CD14-positive monocyte (primary cell): ENCODE data around the gene DTX1. TPM values are rescaled to one million over a fixed set of nuclear protein-coding genes. Genes with fewer than 3 reads are reported as not detected.

ENCODE experiments used
- DNase-seq, 3 donors: peaks; one replicate each; pipeline ENCODE4 v3.0.0-alpha.2; 2011 to 2022
- H2AFZ ChIP-seq: 2 replicates; pipeline ENCODE4 v1.6.0; 2012; ENCODE audit warnings: mild to moderate bottlenecking, low read depth, low read length, inconsistent platforms; ENCODE audit not compliant: insufficient read depth, poor library complexity, severe bottlenecking
- H3K27ac ChIP-seq, 2 donors: 1 replicate in 1 of 2; 2 replicates in 1 of 2; pipeline ENCODE4 v1.5.1; 2012 to 2013; ENCODE audit warnings: low read length in 2 of 2, control low read depth in 1 of 2, inconsistent platforms in 1 of 2, low read depth in 1 of 2, mild to moderate bottlenecking in 1 of 2
- H3K27me3 ChIP-seq, 2 donors: one replicate each; pipeline versions ENCODE4 v1.6.0 to v1.6.1; 2011 to 2013; ENCODE audit warnings: low read length in 2 of 2; ENCODE audit not compliant: control insufficient read depth in 2 of 2, insufficient read depth in 2 of 2
- H3K36me3 ChIP-seq, 2 donors: replicated peaks in 1 of 2; 1 replicate in 1 of 2; 2 replicates in 1 of 2; pipeline versions ENCODE4 v1.5.1 to v1.6.1; 2012 to 2013; ENCODE audit warnings: low read length in 2 of 2, control low read depth in 1 of 2, inconsistent platforms in 1 of 2, mild to moderate bottlenecking in 1 of 2; ENCODE audit not compliant: insufficient read depth in 2 of 2, control insufficient read depth in 1 of 2
- H3K4me1 ChIP-seq, 2 donors: 1 replicate in 1 of 2; 2 replicates in 1 of 2; pipeline versions ENCODE4 v1.5.1 to v1.6.1; 2012 to 2013; ENCODE audit warnings: low read length in 2 of 2, control low read depth in 1 of 2, inconsistent platforms in 1 of 2, mild to moderate bottlenecking in 1 of 2, moderate library complexity in 1 of 2; ENCODE audit not compliant: insufficient read depth in 2 of 2, control insufficient read depth in 1 of 2
- H3K4me2 ChIP-seq: replicated peaks from 2 replicates; pipeline ENCODE3; 2012; ENCODE audit warnings: low read length, moderate library complexity, mild to moderate bottlenecking; ENCODE audit not compliant: poor library complexity, severe bottlenecking; ENCODE audit errors: extremely low read depth
- H3K4me3 ChIP-seq, 3 experiments: fragments of 200-600 bp in 1 of 3; sonication (generic) in 1 of 3; replicated peaks in 1 of 3; 1 replicate in 2 of 3; 2 replicates in 1 of 3; pipeline ENCODE4 v1.5.1; 2011 to 2013; ENCODE audit warnings: low read length in 3 of 3, mild to moderate bottlenecking in 3 of 3, control low read depth in 2 of 3, low read depth in 2 of 3, inconsistent platforms in 1 of 3, moderate library complexity in 1 of 3
- H3K79me2 ChIP-seq: 2 replicates; pipeline ENCODE4 v1.6.0; 2012; ENCODE audit warnings: mild to moderate bottlenecking, control low read depth, inconsistent platforms, low read length, moderate library complexity; ENCODE audit not compliant: insufficient read depth
- H3K9ac ChIP-seq: 2 replicates; pipeline ENCODE4 v1.6.0; 2017; ENCODE audit warnings: low read length, mild to moderate bottlenecking; ENCODE audit not compliant: insufficient read depth, poor library complexity, severe bottlenecking
- H3K9me3 ChIP-seq, 2 donors: replicated peaks in 1 of 2; 1 replicate in 1 of 2; 2 replicates in 1 of 2; pipeline versions ENCODE4 v1.5.1 to v1.6.1; 2012 to 2013; ENCODE audit warnings: low read length in 2 of 2, control low read depth in 1 of 2; ENCODE audit not compliant: control insufficient read depth in 1 of 2, insufficient read depth in 1 of 2
- H4K20me1 ChIP-seq: 2 replicates; pipeline ENCODE4 v1.6.0; 2012; ENCODE audit warnings: mild to moderate bottlenecking, low read length, control low read depth, moderate library complexity; ENCODE audit not compliant: insufficient read depth
- H3K27ac Mint-ChIP-seq, 7 donors: one replicate each; pipeline ENCODE4 v1.8.0; 2020; ENCODE audit warnings: mild to moderate bottlenecking in 7 of 7, mixed read lengths in 7 of 7, moderate library complexity in 6 of 7, inconsistent platforms in 2 of 7
- H3K27me3 Mint-ChIP-seq, 3 donors: one replicate each; pipeline ENCODE4 v1.8.0; 2021 to 2022; ENCODE audit warnings: low read depth in 3 of 3, mild to moderate bottlenecking in 3 of 3, mixed read lengths in 3 of 3, moderate library complexity in 3 of 3, inconsistent platforms in 1 of 3
- H3K36me3 Mint-ChIP-seq, 2 donors: one replicate each; pipeline ENCODE4 v1.8.0; 2020; ENCODE audit warnings: mixed read lengths in 2 of 2, inconsistent platforms in 1 of 2, mild to moderate bottlenecking in 1 of 2
- H3K4me1 Mint-ChIP-seq: one replicate; pipeline ENCODE4 v1.8.0; 2020; ENCODE audit warnings: mild to moderate bottlenecking, mixed read lengths
- H3K4me3 Mint-ChIP-seq, 2 donors: one replicate each; pipeline ENCODE4 v1.8.0; 2020; ENCODE audit warnings: mild to moderate bottlenecking in 2 of 2, mixed read lengths in 2 of 2, moderate library complexity in 1 of 2
- H3K9me3 Mint-ChIP-seq, 7 donors: one replicate each; pipeline ENCODE4 v1.8.0; 2020 to 2022; ENCODE audit warnings: mixed read lengths in 7 of 7, mild to moderate bottlenecking in 6 of 7, moderate library complexity in 6 of 7, inconsistent platforms in 2 of 7
- WGBS: methylation state at CpG from one replicate; pipeline ENCODE4 v1.1.5; 2013; ENCODE audit warnings: missing lambda C conversion rate; ENCODE audit not compliant: insufficient coverage; 5-methylcytosine and 5-hydroxymethylcytosine counted together
- intact Hi-C, 2 donors: fragments of 100-400 bp; cut with micrococcal nuclease; formaldehyde crosslinking; loops; one replicate each; pipeline versions ENCODE4 v1.15.0 to v1.15.1; 2023
- polyA plus RNA-seq, 3 donors: library from polyadenylated mRNA; depleted of rRNA in 1 of 3; unstranded in 2 of 3; stranded (reverse) in 1 of 3; fragments of 300-500 nt in 2 of 3; fragments of >200 nt in 1 of 3; fragmentation: Illumina TruSeq in 2 of 3; gene quantifications; 1 replicate in 2 of 3; 2 replicates in 1 of 3; pipeline ENCODE4 v1.2.3, GENCODE V29; 2012 to 2021
- TF ChIP-seq, protein P1 (sequence below): fragments of 200-600 bp; IDR thresholded peaks from one replicate; pipeline ENCODE4 v1.8.0; 2022; ENCODE audit warnings: antibody characterized with exemption, mild to moderate bottlenecking

Gene DTX1
- polyA plus RNA-seq, 3 donors = 0.04 TPM; not detected in 1

- Histone ChIP-seq H3K9me3 (no peaks in the 10 kb centered on the region), H3K79me2 (no peaks in the 10 kb centered on the region), H4K20me1 (no peaks in the 10 kb centered on the region), H3K4me1 (no peaks in the 10 kb centered on the region), H3K27ac (no peak overlapping the region), H3K9ac (no peak overlapping the region), H2AFZ (no peak overlapping the region), H3K36me3 (no peaks in the 10 kb centered on the region), H3K4me2 (no peak overlapping the region), H3K27me3 (peaks cover 34 to 40% of the 10 kb centered on the region in 2 donors), H3K4me3 (no peak overlapping the region)
- Mint-ChIP-seq H3K36me3 (no peaks in the 10 kb centered on the region), H3K9me3 (peaks cover 0 to 4% (median 0%) of the 10 kb centered on the region in 7 donors), H3K27ac (peak overlapping the region in 2 of 7 donors; percentile 0 to 76), H3K27me3 (peaks cover 28 to 60% (median 42%) of the 10 kb centered on the region in 3 donors), H3K4me1 (peaks cover 4% of the 10 kb centered on the region), H3K4me3 (peak overlapping the region in 1 of 2 donors; percentile 62)
- intact Hi-C loops = no loop called here
- DNase-seq = no peak
- 72% methylated on average over 3 of the region's 4 CpGs for WGBS
- TF ChIP-seq, protein P1, sequence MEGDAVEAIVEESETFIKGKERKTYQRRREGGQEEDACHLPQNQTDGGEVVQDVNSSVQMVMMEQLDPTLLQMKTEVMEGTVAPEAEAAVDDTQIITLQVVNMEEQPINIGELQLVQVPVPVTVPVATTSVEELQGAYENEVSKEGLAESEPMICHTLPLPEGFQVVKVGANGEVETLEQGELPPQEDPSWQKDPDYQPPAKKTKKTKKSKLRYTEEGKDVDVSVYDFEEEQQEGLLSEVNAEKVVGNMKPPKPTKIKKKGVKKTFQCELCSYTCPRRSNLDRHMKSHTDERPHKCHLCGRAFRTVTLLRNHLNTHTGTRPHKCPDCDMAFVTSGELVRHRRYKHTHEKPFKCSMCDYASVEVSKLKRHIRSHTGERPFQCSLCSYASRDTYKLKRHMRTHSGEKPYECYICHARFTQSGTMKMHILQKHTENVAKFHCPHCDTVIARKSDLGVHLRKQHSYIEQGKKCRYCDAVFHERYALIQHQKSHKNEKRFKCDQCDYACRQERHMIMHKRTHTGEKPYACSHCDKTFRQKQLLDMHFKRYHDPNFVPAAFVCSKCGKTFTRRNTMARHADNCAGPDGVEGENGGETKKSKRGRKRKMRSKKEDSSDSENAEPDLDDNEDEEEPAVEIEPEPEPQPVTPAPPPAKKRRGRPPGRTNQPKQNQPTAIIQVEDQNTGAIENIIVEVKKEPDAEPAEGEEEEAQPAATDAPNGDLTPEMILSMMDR = no peak
These were observed 1.5 kb upstream of the DTX1 start for GRCh38 chr12:113054948-113055486.

DNA sequence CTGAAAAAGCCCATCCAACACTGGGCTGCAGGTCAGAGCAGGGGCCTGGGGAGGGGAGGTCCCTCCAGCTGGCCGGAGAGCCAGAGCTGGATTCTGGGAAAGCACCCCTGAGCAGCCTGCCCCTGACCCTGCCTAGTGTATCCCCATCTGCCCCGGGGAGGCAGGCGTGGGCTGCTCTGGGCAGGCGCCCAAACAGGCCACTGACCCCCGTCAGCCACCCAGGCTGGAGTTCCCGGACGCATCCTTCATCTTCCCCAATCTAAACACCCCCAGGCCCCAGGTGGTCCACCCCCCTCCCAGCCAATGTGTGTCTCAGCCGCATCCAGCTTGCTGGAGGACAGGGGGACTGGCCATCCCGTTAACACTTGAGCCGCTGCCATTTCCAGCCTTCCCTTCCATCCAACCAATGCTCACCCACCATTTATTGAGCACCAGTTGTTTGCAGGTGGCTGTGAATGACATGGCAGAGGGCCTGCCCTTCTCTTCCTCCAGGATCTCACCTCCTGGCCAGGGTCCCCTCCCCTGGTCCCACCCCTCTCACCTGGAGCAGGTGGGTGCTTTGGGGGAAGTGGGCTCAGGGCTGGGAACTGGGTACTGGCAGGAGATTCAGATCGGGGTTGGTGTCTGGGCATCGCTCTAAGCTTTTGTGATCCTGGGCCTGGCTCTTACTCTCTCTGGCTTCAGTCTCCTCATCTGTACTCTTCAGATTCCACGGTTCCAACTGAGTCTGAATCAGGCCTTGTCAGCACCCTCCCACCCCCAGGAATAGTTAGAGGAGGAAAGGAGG lies 743 bp upstream of the DTX1 start:
- no peak overlapping the region for H3K27ac ChIP-seq
- peak overlapping the region in 1 of 2 donors; percentile 72 for H3K4me3 Mint-ChIP-seq
- no peak overlapping the region for H3K4me3 ChIP-seq
- no peak overlapping the region for H2AFZ ChIP-seq
- H3K36me3 ChIP-seq = no peaks in the 10 kb centered on the region
- DNase-seq = no peak
- H3K79me2 ChIP-seq = no peaks in the 10 kb centered on the region
- no peak overlapping the region for H3K27ac Mint-ChIP-seq
- H3K4me2 ChIP-seq = no peak overlapping the region
- no peaks in the 10 kb centered on the region for H3K4me1 ChIP-seq
- H3K9ac ChIP-seq = no peak overlapping the region
- peaks cover 34 to 40% of the 10 kb centered on the region in 2 donors for H3K27me3 ChIP-seq
- peaks cover 28 to 56% (median 40%) of the 10 kb centered on the region in 3 donors for H3K27me3 Mint-ChIP-seq
- H4K20me1 ChIP-seq = no peaks in the 10 kb centered on the region
- H3K9me3 Mint-ChIP-seq = peaks cover 0 to 4% (median 0%) of the 10 kb centered on the region in 7 donors
- TF ChIP-seq, protein P1 = no peak
- H3K36me3 Mint-ChIP-seq = no peaks in the 10 kb centered on the region
- intact Hi-C loops = no loop called here
- no peaks in the 10 kb centered on the region for H3K9me3 ChIP-seq
- WGBS = 90% methylated on average over 10 of the region's 13 CpGs
- H3K4me1 Mint-ChIP-seq = peaks cover 4% of the 10 kb centered on the region
